ENCODE results near the gene AOPEP. TPM values are rescaled to one million over a fixed set of nuclear protein-coding genes. Genes with fewer than 3 reads are reported as not detected.

AOPEP gene
- total RNA-seq, 4 donors from 2014 or later: 149 to 306 (median 193) TPM

DNA sequence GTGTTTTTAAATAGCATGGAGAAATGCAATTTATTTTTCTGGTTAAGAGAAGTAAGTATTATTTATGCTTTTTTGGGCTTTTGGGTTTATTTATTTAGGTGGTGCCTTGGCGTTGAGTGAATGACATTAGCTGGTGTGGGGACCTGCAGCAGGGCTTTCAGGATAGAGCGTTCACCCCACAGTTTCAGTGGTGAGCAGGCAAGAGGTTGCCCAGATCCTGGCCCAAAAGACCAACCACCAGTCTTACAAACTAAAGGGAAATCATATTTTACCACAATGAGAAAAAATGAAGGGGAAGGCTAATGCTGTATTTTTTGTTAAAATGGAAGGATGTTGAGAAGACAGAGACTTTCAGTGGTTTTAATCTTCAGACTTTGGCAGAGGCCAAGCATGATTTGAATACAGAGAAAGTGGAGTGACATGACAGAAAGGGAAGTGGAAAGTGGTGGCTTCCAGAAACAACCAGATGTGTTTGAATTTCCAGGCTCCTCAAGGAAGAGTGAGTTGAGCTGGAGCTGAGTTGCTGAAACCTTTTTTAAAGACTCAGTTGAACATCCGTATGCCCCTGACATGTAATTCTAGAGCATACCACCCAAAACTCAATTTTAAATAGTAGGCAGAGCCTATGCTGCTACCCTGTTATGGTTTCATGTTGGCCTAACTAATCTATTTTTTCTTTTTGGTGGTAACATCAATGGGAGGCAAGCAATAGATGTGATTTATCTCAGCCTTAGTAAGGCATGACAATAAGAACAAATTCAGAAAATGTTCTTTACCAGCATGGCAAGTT is 94.8 kb downstream of the AOPEP start:
- peaks cover 34% of the 10 kb centered on the region for H3K4me1 ChIP-seq

GRCh38 chr9:94822273-94822672 is 95.8 kb downstream of the AOPEP start:
- TF ChIP-seq, protein P1, sequence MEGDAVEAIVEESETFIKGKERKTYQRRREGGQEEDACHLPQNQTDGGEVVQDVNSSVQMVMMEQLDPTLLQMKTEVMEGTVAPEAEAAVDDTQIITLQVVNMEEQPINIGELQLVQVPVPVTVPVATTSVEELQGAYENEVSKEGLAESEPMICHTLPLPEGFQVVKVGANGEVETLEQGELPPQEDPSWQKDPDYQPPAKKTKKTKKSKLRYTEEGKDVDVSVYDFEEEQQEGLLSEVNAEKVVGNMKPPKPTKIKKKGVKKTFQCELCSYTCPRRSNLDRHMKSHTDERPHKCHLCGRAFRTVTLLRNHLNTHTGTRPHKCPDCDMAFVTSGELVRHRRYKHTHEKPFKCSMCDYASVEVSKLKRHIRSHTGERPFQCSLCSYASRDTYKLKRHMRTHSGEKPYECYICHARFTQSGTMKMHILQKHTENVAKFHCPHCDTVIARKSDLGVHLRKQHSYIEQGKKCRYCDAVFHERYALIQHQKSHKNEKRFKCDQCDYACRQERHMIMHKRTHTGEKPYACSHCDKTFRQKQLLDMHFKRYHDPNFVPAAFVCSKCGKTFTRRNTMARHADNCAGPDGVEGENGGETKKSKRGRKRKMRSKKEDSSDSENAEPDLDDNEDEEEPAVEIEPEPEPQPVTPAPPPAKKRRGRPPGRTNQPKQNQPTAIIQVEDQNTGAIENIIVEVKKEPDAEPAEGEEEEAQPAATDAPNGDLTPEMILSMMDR (IDR thresholded peaks at IDR 0.05): no peak
- TF ChIP-seq POLR2A (IDR thresholded peaks at IDR 0.05): no peak
- no peak for TF ChIP-seq POLR2AphosphoS5 (IDR thresholded peaks at IDR 0.05)
- no peak for TF ChIP-seq EP300 (IDR thresholded peaks at IDR 0.05)
- no peak overlapping the region for H3K4me3 ChIP-seq
- no peaks in the 10 kb centered on the region for H3K27me3 ChIP-seq
- H3K4me1 ChIP-seq: peaks cover 38% of the 10 kb centered on the region
- no peaks in the 10 kb centered on the region for H3K36me3 ChIP-seq
- H3K27ac ChIP-seq: no peak overlapping the region
- H3K9me3 ChIP-seq: no peaks in the 10 kb centered on the region
- DNase-seq (ENCODE audit: low spot score in 2 of 2): no peak
- 73% methylated on average over 2 of the region's 2 CpGs for WGBS

More for the DNA sequence above, 94.8 kb downstream of the AOPEP start:
- H3K9me3 ChIP-seq: no peaks in the 10 kb centered on the region
- no peaks in the 10 kb centered on the region for H3K36me3 ChIP-seq
- DNase-seq (ENCODE audit: low spot score in 2 of 2): no peak
- H3K4me3 ChIP-seq: no peak overlapping the region
- WGBS: 94% methylated on average over 3 of the region's 3 CpGs
- no peak overlapping the region for H3K27ac ChIP-seq
- TF ChIP-seq, protein P1 (IDR thresholded peaks at IDR 0.05): no peak
- TF ChIP-seq EP300 (IDR thresholded peaks at IDR 0.05) (no peak), POLR2A (IDR thresholded peaks at IDR 0.05) (no peak), POLR2AphosphoS5 (IDR thresholded peaks at IDR 0.05) (no peak)
- H3K27me3 ChIP-seq: no peaks in the 10 kb centered on the region

- Histone ChIP-seq H3K36me3 (no peaks in the 10 kb centered on the region), H3K9me3 (no peaks in the 10 kb centered on the region), H3K27me3 (no peaks in the 10 kb centered on the region), H3K4me3 (no peak overlapping the region), H3K4me1 (peaks cover 39% of the 10 kb centered on the region), H3K27ac (no peak overlapping the region)
- TF ChIP-seq POLR2A (IDR thresholded peaks at IDR 0.05) (no peak), POLR2AphosphoS5 (IDR thresholded peaks at IDR 0.05) (no peak), EP300 (IDR thresholded peaks at IDR 0.05) (no peak)
- TF ChIP-seq, protein P1 (IDR thresholded peaks at IDR 0.05): no peak
- DNase-seq (ENCODE audit: low spot score in 2 of 2): no peak
- 95% methylated on average over 5 of the region's 5 CpGs for WGBS
Observed at GRCh38 chr9:94823710-94824109, 97.2 kb downstream of the AOPEP start.

GRCh38 chr9:94824411-94824810 is 97.9 kb downstream of the AOPEP start:
- Histone ChIP-seq H3K27me3 (no peaks in the 10 kb centered on the region), H3K27ac (no peak overlapping the region), H3K4me1 (peaks cover 38% of the 10 kb centered on the region), H3K36me3 (no peaks in the 10 kb centered on the region), H3K9me3 (no peaks in the 10 kb centered on the region), H3K4me3 (no peak overlapping the region)
- 55% methylated on average over 2 of the region's 2 CpGs for WGBS
- TF ChIP-seq, protein P1 (IDR thresholded peaks at IDR 0.05): no peak
- TF ChIP-seq POLR2AphosphoS5 (IDR thresholded peaks at IDR 0.05): no peak
- DNase-seq (ENCODE audit: low spot score in 2 of 2): no peak

DNA sequence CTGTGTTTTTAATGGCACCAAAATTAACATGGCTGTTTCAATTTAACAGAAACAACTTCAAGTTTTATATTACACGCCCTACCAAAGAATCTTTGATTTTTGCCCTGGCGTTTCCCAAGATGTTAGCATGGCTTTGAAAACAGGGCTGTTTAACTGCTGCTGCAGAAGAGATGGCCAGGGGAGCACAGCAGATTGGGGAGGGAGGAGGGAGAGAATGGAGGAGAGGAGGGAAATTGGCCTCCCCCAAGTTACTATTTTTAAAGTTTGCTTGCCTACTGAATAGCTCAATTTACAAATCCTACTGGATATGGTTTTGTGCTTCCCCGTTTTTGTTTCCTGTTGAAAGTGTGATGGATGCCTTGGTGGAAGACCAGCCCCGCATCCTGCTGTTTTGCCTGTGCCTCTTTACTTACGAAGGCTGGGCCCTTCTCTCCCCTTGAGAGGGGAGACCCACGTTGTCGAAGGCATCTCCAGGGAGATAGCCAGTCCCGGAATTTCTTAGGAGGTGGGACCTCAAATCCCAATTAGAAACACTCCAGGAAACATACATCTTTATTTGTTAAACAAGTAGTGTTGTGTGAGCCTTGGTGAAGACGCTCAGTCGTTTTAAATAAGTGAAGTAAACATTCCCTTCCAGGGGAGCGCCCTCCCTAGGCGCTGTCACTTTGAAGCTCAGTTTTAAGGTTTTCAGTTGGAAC is 98.6 kb downstream of the AOPEP start:
- H3K4me1 ChIP-seq: peaks cover 38% of the 10 kb centered on the region
- WGBS: 48% methylated on average over 12 of the region's 12 CpGs
- TF ChIP-seq POLR2A (IDR thresholded peaks at IDR 0.05) (no peak), EP300 (IDR thresholded peaks at IDR 0.05) (no peak), POLR2AphosphoS5 (IDR thresholded peaks at IDR 0.05) (no peak)
- TF ChIP-seq, protein P1 (IDR thresholded peaks at IDR 0.05): no peak

More for the DNA sequence above, 98.6 kb downstream of the AOPEP start:
- no peaks in the 10 kb centered on the region for H3K27me3 ChIP-seq
- H3K36me3 ChIP-seq: no peaks in the 10 kb centered on the region
- no peak for DNase-seq (ENCODE audit: low spot score in 2 of 2)
- no peaks in the 10 kb centered on the region for H3K9me3 ChIP-seq
- peak overlapping the region; percentile 59 for H3K27ac ChIP-seq
- no peak overlapping the region for H3K4me3 ChIP-seq

Data from suprapubic skin (tissue), 4 donors.